Gastrocnemius medialis (tissue), 4 donors: ENCODE measurements around the gene ABCF3.

Experiments
- POLR2A ChIP-seq, 2 donors: fragments of 450-650 bp; IDR thresholded peaks; one replicate each; pipeline ENCODE4 v1.6.1; 2017; ENCODE audit warnings: antibody characterized with exemption in 2 of 2, mild to moderate bottlenecking in 2 of 2, moderate library complexity in 2 of 2
- TF ChIP-seq, protein P1 (sequence below), 5 experiments: fragments of 450-650 bp in 3 of 5; fragments of 200-600 bp in 2 of 5; sonication (generic) in 2 of 5; IDR thresholded peaks in 4 of 5; conservative IDR thresholded peaks in 1 of 5; 1 replicate in 4 of 5; 2 replicates in 1 of 5; pipeline ENCODE4 v1.5.1; 2016 to 2019; ENCODE audit warnings: antibody characterized with exemption in 5 of 5, mild to moderate bottlenecking in 3 of 5, moderate library complexity in 3 of 5

DNA sequence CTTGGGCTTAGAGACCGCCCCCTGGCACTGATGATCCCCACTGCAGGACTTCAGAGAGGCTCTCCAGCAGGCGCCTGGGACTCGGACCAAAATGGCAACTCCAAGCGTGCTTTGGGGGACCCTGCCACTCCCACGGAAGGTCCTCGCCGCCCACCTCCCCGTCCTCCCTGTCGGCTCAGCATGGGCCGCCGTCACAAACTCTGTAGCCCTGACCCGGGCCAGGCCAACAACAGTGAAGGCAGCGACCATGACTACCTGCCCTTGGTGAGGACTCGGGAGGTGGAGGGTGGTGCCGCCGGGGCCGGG lies 55.1 kb downstream of the ABCF3 start:
- no peak for TF ChIP-seq POLR2A (IDR thresholded peaks at IDR 0.05)
- TF ChIP-seq, protein P1, sequence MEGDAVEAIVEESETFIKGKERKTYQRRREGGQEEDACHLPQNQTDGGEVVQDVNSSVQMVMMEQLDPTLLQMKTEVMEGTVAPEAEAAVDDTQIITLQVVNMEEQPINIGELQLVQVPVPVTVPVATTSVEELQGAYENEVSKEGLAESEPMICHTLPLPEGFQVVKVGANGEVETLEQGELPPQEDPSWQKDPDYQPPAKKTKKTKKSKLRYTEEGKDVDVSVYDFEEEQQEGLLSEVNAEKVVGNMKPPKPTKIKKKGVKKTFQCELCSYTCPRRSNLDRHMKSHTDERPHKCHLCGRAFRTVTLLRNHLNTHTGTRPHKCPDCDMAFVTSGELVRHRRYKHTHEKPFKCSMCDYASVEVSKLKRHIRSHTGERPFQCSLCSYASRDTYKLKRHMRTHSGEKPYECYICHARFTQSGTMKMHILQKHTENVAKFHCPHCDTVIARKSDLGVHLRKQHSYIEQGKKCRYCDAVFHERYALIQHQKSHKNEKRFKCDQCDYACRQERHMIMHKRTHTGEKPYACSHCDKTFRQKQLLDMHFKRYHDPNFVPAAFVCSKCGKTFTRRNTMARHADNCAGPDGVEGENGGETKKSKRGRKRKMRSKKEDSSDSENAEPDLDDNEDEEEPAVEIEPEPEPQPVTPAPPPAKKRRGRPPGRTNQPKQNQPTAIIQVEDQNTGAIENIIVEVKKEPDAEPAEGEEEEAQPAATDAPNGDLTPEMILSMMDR (IDR thresholded peaks at IDR 0.05 in 4 of 5, conservative IDR thresholded peaks at IDR 0.05 in 1 of 5) = no peak
